ENCODE results near the gene B4GALT6.

B4GALT6 gene

GRCh38 chr18:31631526-31631925, 52.9 kb downstream of the B4GALT6 start:
- DNase-seq: no peak

GRCh38 chr18:31630549-31630948, 53.8 kb downstream of the B4GALT6 start:
- no peak for DNase-seq

GRCh38 chr18:31626409-31626808, 58.0 kb downstream of the B4GALT6 start:
- no peak for DNase-seq

- no peak for DNase-seq
These were observed 59.3 kb downstream of the B4GALT6 start for GRCh38 chr18:31624892-31625640.

- DNase-seq: no peak
These were observed 65.1 kb downstream of the B4GALT6 start for GRCh38 chr18:31619291-31619690.

- DNase-seq: no peak
These were observed 65.6 kb downstream of the B4GALT6 start for GRCh38 chr18:31618801-31619200.

- no peak for DNase-seq
These were observed 67.2 kb downstream of the B4GALT6 start for GRCh38 chr18:31617031-31617717.

- DNase-seq: no peak
These were observed 67.8 kb downstream of the B4GALT6 start for GRCh38 chr18:31616586-31616985.

- no peak for DNase-seq
These were observed 70.3 kb downstream of the B4GALT6 start for GRCh38 chr18:31614044-31614443.

- no peak for DNase-seq
These were observed 72.3 kb downstream of the B4GALT6 start for GRCh38 chr18:31612124-31612523.

- no peak for DNase-seq
These were observed 72.9 kb downstream of the B4GALT6 start for GRCh38 chr18:31611511-31611910.

- DNase-seq: no peak
These were observed 73.8 kb downstream of the B4GALT6 start for GRCh38 chr18:31610286-31611205.

GRCh38 chr18:31609886-31610285, 74.5 kb downstream of the B4GALT6 start:
- DNase-seq: no peak

- no peak for DNase-seq
These were observed 77.0 kb downstream of the B4GALT6 start for GRCh38 chr18:31607384-31607783.

- DNase-seq: no peak
These were observed 78.1 kb downstream of the B4GALT6 start for GRCh38 chr18:31606265-31606664.

GRCh38 chr18:31603315-31603714, 81.1 kb downstream of the B4GALT6 start:
- no peak for DNase-seq

GRCh38 chr18:31598021-31598805, 86.2 kb downstream of the B4GALT6 start:
- no peak for DNase-seq

GRCh38 chr18:31596081-31596872, 88.1 kb downstream of the B4GALT6 start:
- no peak for DNase-seq

GRCh38 chr18:31595121-31595771, 89.1 kb downstream of the B4GALT6 start:
- DNase-seq: no peak

GRCh38 chr18:31592506-31593157, 91.7 kb downstream of the B4GALT6 start:
- DNase-seq: no peak

- no peak for DNase-seq
These were observed 92.8 kb downstream of the B4GALT6 start, which contains the start of gene TTR for GRCh38 chr18:31591628-31592027. TTR (plus strand) TSS chr18:31591877; CDS start chr18:31591903, 26 bp downstream.
